H9 (cell line): ENCODE results near the gene ZNF275. TPM values are rescaled to one million over a fixed set of nuclear protein-coding genes. Genes with fewer than 3 reads are reported as not detected.

ENCODE experiments used
- DNase-seq: peaks from one replicate; pipeline ENCODE4 v3.0.0-alpha.2; 2017
- H2AFZ ChIP-seq: one replicate; pipeline ENCODE4 v1.6.1; 2013; ENCODE audit warnings: mild to moderate bottlenecking, low read length, control low read depth, moderate library complexity
- H2AK5ac ChIP-seq: 2 replicates; pipeline ENCODE4 v1.6.1; 2013; ENCODE audit warnings: low read length, control low read depth, mixed read lengths; ENCODE audit not compliant: insufficient read length
- H2BK120ac ChIP-seq: one replicate; pipeline ENCODE4 v1.6.1; 2013; ENCODE audit warnings: low read depth, mild to moderate bottlenecking, low read length, control low read depth, inconsistent platforms; ENCODE audit not compliant: poor library complexity, severe bottlenecking
- H2BK12ac ChIP-seq: 2 replicates; pipeline ENCODE4 v1.6.1; 2013; ENCODE audit warnings: low read length, control low read depth, mixed read lengths, low read depth; ENCODE audit not compliant: insufficient read length
- H2BK15ac ChIP-seq: 2 replicates; pipeline ENCODE4 v1.6.1; 2013; ENCODE audit warnings: low read depth, low read length, control low read depth
- H2BK20ac ChIP-seq: one replicate; pipeline ENCODE4 v1.6.1; 2013; ENCODE audit warnings: low read depth, mild to moderate bottlenecking, low read length, control low read depth, inconsistent platforms; ENCODE audit not compliant: poor library complexity, severe bottlenecking
- H2BK5ac ChIP-seq: 2 replicates; pipeline ENCODE4 v1.6.1; 2013; ENCODE audit warnings: low read length, control low read depth, mixed read lengths; ENCODE audit not compliant: insufficient read length
- H3K14ac ChIP-seq: 2 replicates; pipeline ENCODE4 v1.6.1; 2013; ENCODE audit warnings: low read length, control low read depth; ENCODE audit not compliant: insufficient read depth
- H3K18ac ChIP-seq: 2 replicates; pipeline ENCODE4 v1.6.1; 2013; ENCODE audit warnings: low read depth, mild to moderate bottlenecking, mixed read lengths, low read length, control low read depth; ENCODE audit not compliant: insufficient read length
- H3K23ac ChIP-seq: 2 replicates; pipeline ENCODE4 v1.6.1; 2013; ENCODE audit warnings: low read length, control low read depth, mixed read lengths, low read depth; ENCODE audit not compliant: insufficient read length
- H3K23me2 ChIP-seq: 2 replicates; pipeline ENCODE4 v1.6.1; 2013; ENCODE audit warnings: low read depth, mild to moderate bottlenecking, mixed read lengths, low read length, control low read depth; ENCODE audit not compliant: insufficient read length, poor library complexity, severe bottlenecking
- H3K27ac ChIP-seq: 2 replicates; pipeline ENCODE4 v1.5.1; 2013; ENCODE audit warnings: low read length, control low read depth, mixed read lengths, low read depth; ENCODE audit not compliant: insufficient read length
- H3K27me3 ChIP-seq: 2 replicates; pipeline ENCODE4 v1.6.1; 2013; ENCODE audit warnings: low read length, control low read depth, inconsistent platforms; ENCODE audit not compliant: insufficient read depth
- H3K4ac ChIP-seq: 2 replicates; pipeline ENCODE4 v1.6.1; 2013; ENCODE audit warnings: low read depth, mild to moderate bottlenecking, control low read depth, inconsistent platforms, low read length, moderate library complexity
- H3K4me1 ChIP-seq: 2 replicates; pipeline ENCODE4 v1.6.1; 2013; ENCODE audit warnings: low read length, control low read depth, inconsistent platforms; ENCODE audit not compliant: insufficient read depth
- H3K4me2 ChIP-seq: 2 replicates; pipeline ENCODE4 v1.6.1; 2013; ENCODE audit warnings: low read length, control low read depth, mixed read lengths; ENCODE audit not compliant: insufficient read length, insufficient read depth
- H3K56ac ChIP-seq: 2 replicates; pipeline ENCODE4 v1.6.1; 2013; ENCODE audit warnings: low read depth, mild to moderate bottlenecking, mixed read lengths, low read length, control low read depth; ENCODE audit not compliant: insufficient read length
- H3K79me1 ChIP-seq: 2 replicates; pipeline ENCODE4 v1.6.1; 2013; ENCODE audit warnings: low read depth, mild to moderate bottlenecking, moderate library complexity, low read length, control low read depth, inconsistent platforms; ENCODE audit not compliant: insufficient read depth, poor library complexity, severe bottlenecking
- H3K79me2 ChIP-seq: 2 replicates; pipeline ENCODE4 v1.6.1; 2013; ENCODE audit warnings: low read length, control low read depth, inconsistent platforms; ENCODE audit not compliant: insufficient read depth
- H3K9ac ChIP-seq: 2 replicates; pipeline ENCODE4 v1.6.1; 2013; ENCODE audit warnings: low read length, control low read depth, mixed read lengths; ENCODE audit not compliant: insufficient read length; ENCODE audit errors: extremely low read depth
- H3K9me3 ChIP-seq: one replicate; pipeline ENCODE4 v1.6.1; 2013; ENCODE audit warnings: low read depth, low read length, inconsistent platforms; ENCODE audit not compliant: control insufficient read depth
- H3T11ph ChIP-seq: one replicate; pipeline ENCODE4 v1.6.1; 2013; ENCODE audit warnings: mild to moderate bottlenecking, low read length, control low read depth, inconsistent platforms
- H4K20me1 ChIP-seq: one replicate; pipeline ENCODE4 v1.6.1; 2013; ENCODE audit not compliant: control insufficient read depth, insufficient read length, insufficient read depth
- H4K5ac ChIP-seq: 2 replicates; pipeline ENCODE4 v1.6.1; 2013; ENCODE audit warnings: low read depth, mild to moderate bottlenecking, mixed read lengths, low read length, control low read depth; ENCODE audit not compliant: insufficient read length
- H4K8ac ChIP-seq: replicated peaks from 2 replicates; pipeline ENCODE4 v1.6.1; 2013; ENCODE audit warnings: low read length, control low read depth, mixed read lengths, low read depth; ENCODE audit not compliant: insufficient read length
- H4K91ac ChIP-seq: 2 replicates; pipeline ENCODE4 v1.6.1; 2013; ENCODE audit warnings: low read depth, mild to moderate bottlenecking, moderate library complexity, mixed read lengths, low read length, control low read depth; ENCODE audit not compliant: insufficient read length
- H3K27ac Mint-ChIP-seq, 3 experiments: 2 replicates in 2 of 3; 3 replicates in 1 of 3; pipeline ENCODE4 v1.8.0; 2020 to 2021; ENCODE audit warnings: mixed read lengths in 3 of 3, mild to moderate bottlenecking in 1 of 3, moderate library complexity in 1 of 3
- H3K27me3 Mint-ChIP-seq: 2 replicates; pipeline ENCODE4 v1.8.0; 2021; ENCODE audit warnings: low read depth, mild to moderate bottlenecking, moderate library complexity, mixed read lengths
- H3K36me3 Mint-ChIP-seq, 3 experiments: 2 replicates in 2 of 3; 3 replicates in 1 of 3; pipeline ENCODE4 v1.8.0; 2020 to 2021; ENCODE audit warnings: low read depth in 3 of 3, mixed read lengths in 3 of 3; ENCODE audit not compliant: insufficient read depth in 1 of 3
- H3K4me1 Mint-ChIP-seq, 2 experiments: 2 replicates each; pipeline ENCODE4 v1.8.0; 2020; ENCODE audit warnings: mixed read lengths in 2 of 2
- H3K4me3 Mint-ChIP-seq, 2 experiments: 2 replicates in 1 of 2; 3 replicates in 1 of 2; pipeline ENCODE4 v1.8.0; 2020 to 2021; ENCODE audit warnings: mild to moderate bottlenecking in 2 of 2, mixed read lengths in 2 of 2, moderate library complexity in 1 of 2
- H3K9me3 Mint-ChIP-seq, 2 experiments: 2 replicates in 1 of 2; 3 replicates in 1 of 2; pipeline ENCODE4 v1.8.0; 2020; ENCODE audit warnings: mild to moderate bottlenecking in 2 of 2, mixed read lengths in 2 of 2, moderate library complexity in 1 of 2
- CTCF ChIP-seq: fragments of 200-600 bp; sonication (generic); conservative IDR thresholded peaks from 3 replicates; pipeline ENCODE4 v1.8.0; 2021; ENCODE audit warnings: antibody characterized with exemption, mild to moderate bottlenecking
- WGBS: extraction: QIAGEN DNeasy Blood & Tissue Kit; methylation state at CpG from one replicate; pipeline ENCODE4 v1.1.7; 2013; ENCODE audit warnings: missing lambda C conversion rate, low lambda C conversion rate, mixed read lengths; ENCODE audit not compliant: insufficient read length; ENCODE audit errors: extremely low coverage; 5-methylcytosine and 5-hydroxymethylcytosine counted together
- total RNA-seq: library from RNA; stranded (reverse); gene quantifications from 2 replicates; pipeline ENCODE4 v1.2.1, GENCODE V29; 2021

ZNF275 gene
- total RNA-seq, 1 experiment from 2014 or later = 11.8 TPM

GRCh38 chrX:153317996-153318722 is 15.8 kb upstream of the ZNF275 start:
- H3K36me3 Mint-ChIP-seq = peaks cover 0 to 4% (median 0%) of the 10 kb centered on the region in 3 experiments; a peak in 3 of 7 replicates
- Histone ChIP-seq H3K4ac (no peak overlapping the region), H2BK12ac (no peak overlapping the region), H3K9me3 (no peaks in the 10 kb centered on the region), H4K91ac (no peak overlapping the region), H3K23me2 (peaks cover 4% of the 10 kb centered on the region), H4K5ac (no peak overlapping the region), H2BK15ac (no peak overlapping the region), H3K79me2 (no peaks in the 10 kb centered on the region), H3K27ac (no peak overlapping the region), H3K14ac (no peak overlapping the region; the same call in 1 of the 2 replicates), H3K18ac (no peak overlapping the region), H2BK20ac (no peak overlapping the region), H2BK120ac (no peak overlapping the region), H3T11ph (no peak overlapping the region), H2AFZ (no peak overlapping the region), H3K27me3 (no peaks in the 10 kb centered on the region), H2BK5ac (no peak overlapping the region), H3K23ac (no peak overlapping the region), H3K9ac (no peak overlapping the region), H4K20me1 (no peaks in the 10 kb centered on the region), H2AK5ac (no peak overlapping the region), H3K56ac (no peak overlapping the region), H3K4me1 (no peaks in the 10 kb centered on the region), H4K8ac (no peak overlapping the region), H3K79me1 (no peaks in the 10 kb centered on the region), H3K4me2 (no peak overlapping the region)
- no peak for TF ChIP-seq CTCF
- peaks cover 6% of the 10 kb centered on the region; the same call in 1 of the 2 replicates for H3K27me3 Mint-ChIP-seq
- peaks cover 37 to 47% of the 10 kb centered on the region in 2 experiments for H3K9me3 Mint-ChIP-seq
- H3K4me1 Mint-ChIP-seq = peaks cover 2 to 11% of the 10 kb centered on the region in 2 experiments; a peak in 2 of 4 replicates
- DNase-seq = no peak
- H3K4me3 Mint-ChIP-seq = no peak overlapping the region
- no peak overlapping the region; a peak in 1 of 7 replicates for H3K27ac Mint-ChIP-seq
- no CpG with 5 or more reads among the region's 20 CpGs for WGBS
